NOMO-1 treated with DMSO at 0.1 percent for 48 hours (cell line): ENCODE data around the gene RTBDN.
"Not testable (repeated sequence)": the region's sequence is repeated elsewhere in the genome, so short reads cannot be mapped to it uniquely, and the experiment has no call there.

ENCODE experiments used
- DNase-seq: peaks from one replicate; lab custom pipeline; 2025; ENCODE audit not compliant: unreplicated experiment; lab: John Stamatoyannopoulos, UW

RTBDN gene

GRCh38 chr19:12858041-12858928, 23.9 kb upstream of the RTBDN start:
- DNase-seq: no peak

GRCh38 chr19:12856653-12857052, 22.3 kb upstream of the RTBDN start:
- DNase-seq: no peak

GRCh38 chr19:12847159-12848139, 13.1 kb upstream of the RTBDN start:
- peak; percentile 74 for DNase-seq

GRCh38 chr19:12846613-12847012, 12.2 kb upstream of the RTBDN start:
- DNase-seq: not testable (repeated sequence)

GRCh38 chr19:12843999-12844732, 9.8 kb upstream of the RTBDN start:
- DNase-seq: no peak

GRCh38 chr19:12843328-12843727, 8.9 kb upstream of the RTBDN start:
- DNase-seq: no peak

- DNase-seq: no peak
These were observed 8.1 kb upstream of the RTBDN start for GRCh38 chr19:12842511-12842910.

- no peak for DNase-seq
These were observed 6.7 kb upstream of the RTBDN start for GRCh38 chr19:12841094-12841493.

GRCh38 chr19:12840091-12841079, 6.0 kb upstream of the RTBDN start:
- DNase-seq: peak; percentile 14

GRCh38 chr19:12838886-12839756, 4.7 kb upstream of the RTBDN start:
- no peak for DNase-seq

GRCh38 chr19:12838182-12838885, 4.0 kb upstream of the RTBDN start, which contains the start of gene MAST1:
TSS of gene MAST1 (plus strand) at chr19:12838515. CDS start at chr19:12838573, 58 bp downstream.
- DNase-seq: peak; percentile 30

- no peak for DNase-seq
These were observed 2.8 kb upstream of the RTBDN start for GRCh38 chr19:12837225-12837624.

GRCh38 chr19:12836529-12836863, 2.1 kb upstream of the RTBDN start:
- DNase-seq: no peak

GRCh38 chr19:12834976-12835757, 788 bp upstream of the RTBDN start:
- no peak for DNase-seq

- no peak for DNase-seq
These were observed 427 bp downstream of the RTBDN start for GRCh38 chr19:12833738-12834565.

- no peak for DNase-seq
These were observed 1.0 kb downstream of the RTBDN start for GRCh38 chr19:12833418-12833737.

GRCh38 chr19:12828494-12828893, 5.9 kb downstream of the RTBDN start:
- peak; percentile 45 for DNase-seq
